ENCODE data around the gene RSPO4.
"Not testable (repeated sequence)": the region's sequence is repeated elsewhere in the genome, so short reads cannot be mapped to it uniquely, and the experiment has no call there.

RSPO4 gene

DNA sequence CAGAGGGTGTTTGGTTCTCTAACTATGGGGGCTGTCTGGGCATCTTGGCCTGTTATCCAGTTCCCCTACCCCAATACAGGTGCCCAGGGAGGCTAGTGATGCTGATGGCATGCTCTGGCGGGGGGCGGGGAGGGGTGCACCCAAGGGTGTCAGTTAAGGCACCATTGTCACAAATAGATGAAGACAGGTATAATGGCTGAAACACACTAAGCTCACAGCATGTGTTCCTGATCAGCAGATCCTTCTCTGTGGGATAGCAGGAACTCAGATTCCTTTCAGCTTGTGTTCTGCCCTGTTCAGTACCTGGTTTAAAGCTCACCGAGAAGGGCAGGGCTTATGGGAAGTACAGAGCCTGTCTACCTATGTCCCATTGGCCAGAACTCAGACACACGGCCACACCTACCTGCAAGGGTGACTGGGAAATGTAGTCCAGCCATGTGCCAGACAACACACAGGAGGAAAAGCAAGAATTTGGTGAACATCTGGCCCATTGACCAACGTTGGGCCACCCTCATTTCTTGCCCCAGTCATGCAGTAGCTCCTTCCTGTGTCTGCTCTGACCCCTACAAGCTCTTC, 3.4 kb upstream of the RSPO4 start:
- FAIRE-seq (peak; percentile 39), DNase-seq (ENCODE audit: insufficient read length, low spot score) (peak; percentile 56)

DNA sequence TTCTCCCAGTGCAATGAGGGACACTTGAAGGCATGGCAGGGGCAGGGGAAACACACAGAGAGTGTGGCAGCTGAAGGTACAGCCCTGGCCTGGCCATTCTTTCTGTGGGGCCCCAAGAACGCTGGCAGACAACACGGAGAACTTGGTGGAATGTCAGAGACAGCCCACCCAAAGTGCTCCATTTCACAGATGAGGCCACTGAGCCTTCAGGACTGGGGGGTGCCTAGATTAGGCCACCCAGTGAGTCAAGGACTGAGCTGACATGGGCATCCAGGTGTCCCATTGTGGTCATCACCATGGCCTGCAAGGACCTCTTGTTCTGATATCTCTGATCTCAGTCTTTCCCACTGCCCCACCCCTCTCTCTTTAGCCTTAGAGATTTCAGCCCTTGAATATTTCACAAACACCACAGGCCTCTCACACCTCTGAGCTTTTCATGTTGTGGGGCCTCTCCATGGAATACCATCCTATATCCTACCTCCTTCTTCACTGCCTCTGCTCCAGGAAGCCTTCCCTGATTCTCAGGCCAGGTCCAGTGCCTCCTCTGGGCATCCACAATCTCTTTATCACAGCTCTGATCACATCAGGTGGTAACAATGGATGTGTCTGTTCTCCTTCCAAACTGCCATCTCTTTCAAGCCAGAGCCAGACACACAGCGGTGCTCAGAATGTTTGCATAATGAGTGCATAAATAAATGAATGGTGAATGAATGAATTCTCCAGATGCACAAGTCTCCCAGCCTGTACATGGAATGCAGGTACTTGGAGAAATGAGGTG, 2.0 kb upstream of the RSPO4 start:
- FAIRE-seq (no peak), DNase-seq (ENCODE audit: insufficient read length, low spot score) (no peak)

- FAIRE-seq, result no peak
- DNase-seq (ENCODE audit: insufficient read length, low spot score), result no peak
Observed at GRCh38 chr20:1002682-1003561, 811 bp upstream of the RSPO4 start.

DNA sequence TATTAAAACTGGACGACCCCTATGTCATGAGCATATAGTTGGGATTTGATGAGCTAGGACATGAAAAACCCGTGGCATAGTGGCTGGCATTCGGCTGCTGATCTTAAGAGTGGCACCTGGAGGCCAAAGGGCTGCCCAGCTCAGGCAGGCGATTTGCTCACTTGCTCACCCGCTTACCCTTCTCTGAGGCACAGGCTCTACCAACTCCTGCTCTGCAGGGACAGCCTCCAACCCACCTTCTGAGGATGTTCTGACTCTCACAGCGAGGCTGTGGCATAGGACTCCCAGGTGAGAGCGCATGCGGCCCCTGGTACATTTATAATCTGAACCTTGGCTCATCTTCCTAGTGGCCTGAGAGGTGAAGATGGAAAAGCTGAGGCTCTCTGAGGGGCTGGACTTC, 995 bp downstream of the RSPO4 start:
- FAIRE-seq (no peak), DNase-seq (ENCODE audit: insufficient read length, low spot score) (no peak)

DNA sequence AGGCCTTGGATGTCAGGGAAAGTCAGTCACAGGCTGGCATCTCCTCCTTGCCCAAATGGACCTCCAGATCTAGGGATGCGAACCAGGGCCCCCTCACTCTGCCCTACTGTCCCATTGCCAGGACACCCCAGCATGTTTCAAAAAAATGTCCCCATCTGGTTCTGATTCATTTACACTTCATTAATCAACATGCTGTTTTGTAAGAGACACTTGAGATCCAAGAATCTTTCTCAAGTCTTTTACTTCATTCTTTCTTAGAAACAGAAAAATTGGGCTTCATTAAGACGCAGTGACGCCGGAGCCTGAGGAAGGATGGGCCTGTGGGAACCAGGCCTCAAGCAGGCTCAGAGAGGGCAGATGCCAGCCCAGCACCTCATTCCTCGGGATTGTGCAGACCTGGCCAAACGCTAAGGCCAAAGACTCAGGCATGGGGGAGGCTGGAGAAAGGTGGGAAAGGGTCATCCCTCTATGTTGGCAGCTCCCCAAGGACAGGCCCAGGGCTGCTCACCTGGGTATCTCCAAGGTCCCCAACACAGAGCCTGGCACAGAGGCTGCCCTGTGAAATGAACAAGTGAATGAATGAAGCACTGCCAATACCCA, 3.8 kb downstream of the RSPO4 start:
- no peak for DNase-seq (ENCODE audit: insufficient read length, low spot score)
- no peak for FAIRE-seq

DNA sequence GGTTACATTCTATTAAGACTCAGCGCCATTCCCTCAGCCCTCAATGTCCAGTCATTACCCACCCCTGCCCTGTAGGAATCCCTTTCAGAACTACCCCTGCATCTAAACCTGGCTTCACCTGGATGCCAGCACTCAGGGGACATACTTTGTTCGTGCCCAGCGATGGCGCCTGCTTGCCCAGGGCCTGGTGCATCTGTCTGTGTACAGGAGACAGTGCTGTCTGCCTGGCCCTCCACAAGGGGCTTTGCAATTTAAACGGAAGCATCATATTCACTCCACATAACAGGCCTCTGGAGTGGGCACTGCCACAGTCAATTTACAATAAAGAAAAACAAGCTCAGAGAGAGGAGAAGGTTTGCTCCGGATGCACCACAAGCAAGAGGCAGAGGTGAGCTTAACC, 4.6 kb downstream of the RSPO4 start:
- FAIRE-seq (no peak), DNase-seq (ENCODE audit: insufficient read length, low spot score) (no peak)

- FAIRE-seq (no peak), DNase-seq (ENCODE audit: insufficient read length, low spot score) (no peak)
Observed at GRCh38 chr20:997016-997415, 5.1 kb downstream of the RSPO4 start.

DNA sequence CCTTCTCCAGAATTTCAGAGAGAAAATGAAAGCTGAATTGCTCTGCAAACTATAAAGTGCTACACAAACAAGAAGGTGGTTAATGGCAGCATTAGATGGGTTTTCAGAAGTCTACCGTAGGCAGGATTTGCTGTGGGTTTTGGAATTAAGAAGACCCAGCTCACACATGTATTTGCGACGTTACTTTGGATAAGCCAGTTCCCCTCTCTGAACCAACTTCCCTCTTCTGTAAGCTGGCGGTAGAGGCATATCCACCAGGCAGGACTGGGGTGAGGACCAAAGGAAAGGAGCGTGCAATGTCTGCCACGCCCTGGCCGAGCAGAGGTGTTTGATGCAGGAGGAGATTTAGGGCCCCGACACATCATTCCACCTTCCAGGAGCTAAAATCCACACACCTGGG, 6.9 kb downstream of the RSPO4 start:
- FAIRE-seq (no peak), DNase-seq (ENCODE audit: insufficient read length, low spot score) (no peak)

DNA sequence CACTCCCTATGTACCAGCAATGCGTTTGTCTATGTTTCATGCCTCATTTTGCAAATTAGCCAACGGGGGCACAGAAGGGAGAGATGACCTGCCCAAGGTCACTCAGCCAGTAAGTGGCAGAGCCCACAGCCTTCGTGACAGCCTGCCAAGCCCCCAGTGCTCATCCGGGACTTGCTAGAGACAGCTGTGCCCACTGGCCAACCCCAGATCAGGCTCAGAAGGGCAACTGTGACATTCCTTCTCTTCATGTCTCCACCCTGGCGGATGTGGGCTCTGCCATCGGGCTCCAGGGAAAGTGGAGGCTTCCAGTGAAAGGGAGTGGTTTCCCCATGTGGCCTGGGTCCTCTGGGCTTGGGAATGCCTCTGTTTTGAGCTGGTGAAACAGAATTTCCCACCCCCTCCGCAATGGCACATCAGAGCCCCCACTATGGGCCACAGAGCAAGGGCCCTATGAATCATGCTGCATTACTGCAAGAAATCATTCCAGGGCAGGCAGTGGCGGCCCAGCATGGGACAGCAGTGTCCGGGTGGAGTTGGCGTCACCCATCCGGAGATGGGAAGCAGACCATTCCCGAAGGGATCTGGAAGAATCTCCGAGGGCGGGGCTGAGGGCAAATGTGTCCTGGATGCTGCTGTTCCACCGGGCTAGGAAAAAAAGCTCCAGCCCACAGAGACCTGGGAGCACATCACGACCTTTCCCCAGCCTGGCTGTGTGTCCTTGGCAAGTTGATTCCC, 9.1 kb downstream of the RSPO4 start:
- DNase-seq (ENCODE audit: insufficient read length, low spot score) (no peak), FAIRE-seq (no peak)

GRCh38 chr20:991850-992249, 10.3 kb downstream of the RSPO4 start:
- no peak for FAIRE-seq
- DNase-seq (ENCODE audit: insufficient read length, low spot score), result no peak

GRCh38 chr20:990293-990959, 11.7 kb downstream of the RSPO4 start:
- no peak for FAIRE-seq

DNA sequence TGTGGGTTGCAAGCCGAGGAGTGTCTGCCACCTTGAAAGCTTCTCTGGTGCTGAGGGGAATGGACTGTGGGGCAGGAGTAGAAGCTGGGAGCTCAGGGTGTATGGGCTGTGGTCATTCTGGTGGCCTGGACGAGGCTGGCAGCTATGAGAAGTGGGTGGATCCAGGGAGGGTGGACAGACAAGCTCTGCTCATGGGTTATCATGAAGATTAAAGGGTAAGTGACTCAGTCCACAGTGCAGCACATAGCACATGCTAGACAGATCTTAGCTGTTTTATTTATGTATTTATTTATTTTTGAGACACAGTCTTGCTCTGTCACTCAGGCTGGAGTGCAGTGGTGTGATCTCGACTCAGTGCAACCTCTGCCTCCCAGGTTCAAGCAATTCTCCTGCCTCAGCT, 13.8 kb downstream of the RSPO4 start:
- FAIRE-seq (no peak), DNase-seq (ENCODE audit: insufficient read length, low spot score) (no peak)

More at GRCh38 chr20:990293-990959, 11.7 kb downstream of the RSPO4 start:
- no peak for DNase-seq (ENCODE audit: insufficient read length, low spot score)

GRCh38 chr20:987677-988076, 14.4 kb downstream of the RSPO4 start:
- FAIRE-seq, result no peak
- no peak for DNase-seq (ENCODE audit: insufficient read length, low spot score)

DNA sequence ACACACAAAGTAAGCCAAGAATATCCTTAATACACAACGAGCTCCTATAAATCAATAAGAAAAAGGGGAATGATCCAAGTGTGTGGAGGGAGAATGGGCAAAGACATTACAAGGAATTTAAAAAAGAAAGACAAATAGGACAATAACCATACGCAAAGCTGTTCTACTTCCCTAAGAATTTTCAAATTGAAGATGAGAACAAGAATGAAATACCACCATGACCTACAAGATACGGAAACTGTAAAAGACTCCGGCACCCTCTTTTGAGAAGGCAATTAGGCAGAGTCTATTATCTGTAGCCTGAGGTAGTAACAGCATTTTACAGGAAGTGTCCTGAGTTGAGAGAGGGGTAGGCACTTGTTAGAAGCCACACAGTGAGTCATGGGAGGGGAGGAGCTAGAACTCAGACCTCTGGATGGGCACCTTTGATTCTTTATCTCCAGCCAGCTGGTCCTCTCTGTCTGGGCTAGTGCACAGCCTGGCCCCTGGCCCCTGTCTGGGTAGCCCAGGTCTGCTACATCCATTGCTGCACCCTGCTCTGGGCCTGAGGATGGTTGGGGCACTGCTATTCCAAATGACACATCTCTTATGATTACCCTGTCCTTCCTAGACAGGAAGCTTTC, 15.3 kb downstream of the RSPO4 start:
- FAIRE-seq (no peak), DNase-seq (ENCODE audit: insufficient read length, low spot score) (no peak)

DNA sequence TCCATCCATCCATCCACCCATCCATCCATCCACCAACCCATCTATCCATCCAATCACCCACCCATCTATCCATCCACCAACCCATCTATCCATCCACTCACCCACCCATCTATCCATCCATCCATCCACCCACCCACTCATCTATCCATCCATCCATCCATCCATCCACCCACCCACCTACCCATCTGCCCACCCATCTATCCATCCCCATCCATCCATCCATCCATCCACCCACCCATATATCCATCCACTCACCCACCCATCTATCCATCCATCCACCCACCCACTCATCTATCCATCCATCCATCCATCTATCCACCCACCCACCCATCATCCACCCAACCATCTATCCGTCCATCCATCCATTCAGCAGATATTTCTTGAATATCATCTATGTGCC, 17.1 kb downstream of the RSPO4 start:
- not testable (repeated sequence) for FAIRE-seq; DNase-seq (ENCODE audit: insufficient read length, low spot score)

DNA sequence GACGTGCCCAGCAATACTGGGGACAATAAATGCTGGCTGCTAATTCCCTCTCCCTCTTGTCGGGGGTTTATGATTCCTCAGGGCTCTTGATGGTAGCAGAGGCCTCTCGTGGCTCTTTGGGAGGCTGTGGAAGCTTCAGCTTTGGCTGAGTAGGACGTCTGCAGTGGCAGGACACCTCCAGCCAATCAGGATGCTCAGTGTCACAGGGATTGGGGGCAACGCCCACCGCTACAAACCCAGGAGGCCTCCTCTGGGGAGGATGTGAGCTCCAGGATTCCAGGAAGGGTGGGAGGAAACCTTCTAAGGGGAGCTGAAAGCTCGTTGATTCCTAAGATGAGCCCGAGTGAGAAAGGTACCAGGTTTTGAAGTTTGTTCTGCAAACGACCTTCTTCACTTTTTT, 19.4 kb downstream of the RSPO4 start:
- FAIRE-seq (no peak), DNase-seq (ENCODE audit: insufficient read length, low spot score) (no peak)

- DNase-seq (ENCODE audit: insufficient read length, low spot score) (no peak), FAIRE-seq (no peak)
Observed at GRCh38 chr20:977021-977420, 25.1 kb downstream of the RSPO4 start.

DNA sequence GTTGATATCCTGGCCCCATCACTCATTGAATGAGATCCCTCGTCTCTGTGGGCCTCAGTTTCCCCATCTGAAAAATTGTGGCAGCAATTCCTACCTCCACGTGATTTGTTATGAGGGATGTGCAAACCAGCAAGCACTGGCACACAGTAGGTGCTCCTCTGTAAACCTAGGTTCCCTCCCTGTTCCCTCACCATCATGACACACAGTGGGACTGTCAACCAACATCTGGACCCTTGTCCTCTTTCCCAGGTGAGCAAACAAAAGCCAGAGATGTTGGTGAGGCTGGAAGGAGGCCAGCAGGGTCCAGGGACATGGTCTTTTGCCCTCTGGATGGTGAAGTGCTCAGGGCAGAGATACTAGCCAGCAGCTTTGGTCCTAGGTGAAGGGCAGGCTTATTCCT, 26.1 kb downstream of the RSPO4 start:
- no peak for DNase-seq (ENCODE audit: insufficient read length, low spot score)
- FAIRE-seq, result no peak

DNA sequence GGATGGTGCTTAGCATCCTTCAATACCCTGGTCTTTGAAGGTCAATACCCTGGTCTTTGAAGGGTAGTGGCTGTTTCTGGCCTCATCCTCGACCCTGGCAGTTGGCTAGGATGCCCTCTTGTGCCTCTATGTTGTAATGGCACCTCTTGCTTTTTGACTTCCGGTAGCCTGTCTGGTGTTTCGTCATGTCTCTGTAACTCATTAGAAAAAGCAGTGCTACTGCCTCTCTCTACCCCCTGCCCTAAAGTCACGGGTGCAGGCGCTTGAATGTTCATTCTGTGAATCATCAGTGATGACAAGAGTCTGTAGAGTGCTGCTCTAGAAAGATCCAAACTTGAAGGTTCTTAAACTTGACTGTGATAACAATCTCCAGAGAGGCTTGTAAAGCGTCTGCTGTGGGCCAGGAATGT, 28.3 kb downstream of the RSPO4 start:
- peak; percentile 70 for FAIRE-seq
- DNase-seq (ENCODE audit: insufficient read length, low spot score), result peak; percentile 64

GRCh38 chr20:972256-972655, 29.9 kb downstream of the RSPO4 start:
- no peak for DNase-seq (ENCODE audit: insufficient read length, low spot score)
- no peak for FAIRE-seq
